ENCODE data around the gene TRAF1.

Gene TRAF1

GRCh38 chr9:120891884-120892747 lies 34.5 kb downstream of the TRAF1 start:
- Histone ChIP-seq H3K27me3 (ENCODE audit: insufficient read depth, low read depth, severe bottlenecking) (no peaks in the 10 kb centered on the region), H3K36me3 (no peaks in the 10 kb centered on the region), H3K27ac (no peak overlapping the region), H3K9me3 (ENCODE audit: severe bottlenecking) (no peaks in the 10 kb centered on the region), H3K4me3 (ENCODE audit: low read depth, low read length) (no peak overlapping the region)
- no peak for DNase-seq
- no peak for TF ChIP-seq CTCF (IDR thresholded peaks at IDR 0.05; ENCODE audit: low read depth, low read length)

- Histone ChIP-seq H3K27ac (no peak overlapping the region), H3K9me3 (ENCODE audit: severe bottlenecking) (no peaks in the 10 kb centered on the region), H3K36me3 (no peaks in the 10 kb centered on the region), H3K27me3 (ENCODE audit: insufficient read depth, low read depth, severe bottlenecking) (no peaks in the 10 kb centered on the region), H3K4me3 (ENCODE audit: low read depth, low read length) (no peak overlapping the region)
- no peak for DNase-seq
- no peak for TF ChIP-seq CTCF (IDR thresholded peaks at IDR 0.05; ENCODE audit: low read depth, low read length)
Measured at GRCh38 chr9:120891245-120891883, 35.2 kb downstream of the TRAF1 start.

- Histone ChIP-seq H3K36me3 (no peaks in the 10 kb centered on the region), H3K27me3 (ENCODE audit: insufficient read depth, low read depth, severe bottlenecking) (no peaks in the 10 kb centered on the region), H3K9me3 (ENCODE audit: severe bottlenecking) (no peaks in the 10 kb centered on the region), H3K4me3 (ENCODE audit: low read depth, low read length) (no peak overlapping the region), H3K27ac (no peak overlapping the region)
- no peak for TF ChIP-seq CTCF (IDR thresholded peaks at IDR 0.05; ENCODE audit: low read depth, low read length)
- DNase-seq: no peak
Measured at GRCh38 chr9:120890320-120891244, 36.0 kb downstream of the TRAF1 start.

- Histone ChIP-seq H3K27me3 (ENCODE audit: insufficient read depth, low read depth, severe bottlenecking) (no peaks in the 10 kb centered on the region), H3K36me3 (no peaks in the 10 kb centered on the region), H3K9me3 (ENCODE audit: severe bottlenecking) (no peaks in the 10 kb centered on the region), H3K4me3 (ENCODE audit: low read depth, low read length) (no peak overlapping the region), H3K27ac (no peak overlapping the region)
- DNase-seq: no peak
- TF ChIP-seq CTCF (IDR thresholded peaks at IDR 0.05; ENCODE audit: low read depth, low read length): no peak
Measured at GRCh38 chr9:120889606-120890271, 36.9 kb downstream of the TRAF1 start.

GRCh38 chr9:120888626-120889025 lies 38.0 kb downstream of the TRAF1 start:
- no peaks in the 10 kb centered on the region for H3K27me3 ChIP-seq (ENCODE audit: insufficient read depth, low read depth, severe bottlenecking)
- DNase-seq: no peak
- H3K4me3 ChIP-seq (ENCODE audit: low read depth, low read length): no peak overlapping the region
- H3K9me3 ChIP-seq (ENCODE audit: severe bottlenecking): no peaks in the 10 kb centered on the region
- TF ChIP-seq CTCF (IDR thresholded peaks at IDR 0.05; ENCODE audit: low read depth, low read length): no peak
- no peaks in the 10 kb centered on the region for H3K36me3 ChIP-seq
- H3K27ac ChIP-seq: no peak overlapping the region
